SK-N-DZ (cell line): ENCODE measurements around the gene SHROOM3.

ENCODE experiments used
- DNase-seq: peaks from one replicate; pipeline ENCODE4 v3.0.0-alpha.2; 2015; ENCODE audit warnings: low spot score

SHROOM3 gene

GRCh38 chr4:76494243-76494642 is 59.2 kb downstream of the SHROOM3 start:
- DNase-seq: no peak

GRCh38 chr4:76494871-76495590 is 60.0 kb downstream of the SHROOM3 start:
- no peak for DNase-seq

- no peak for DNase-seq
Observed at GRCh38 chr4:76498550-76498949, 63.5 kb downstream of the SHROOM3 start.

- DNase-seq: no peak
Observed at GRCh38 chr4:76499461-76499860, 64.4 kb downstream of the SHROOM3 start.

- DNase-seq: no peak
Observed at GRCh38 chr4:76502886-76503285, 67.9 kb downstream of the SHROOM3 start.

- peak; percentile 38 for DNase-seq
Observed at GRCh38 chr4:76504613-76505465, 69.8 kb downstream of the SHROOM3 start.

- DNase-seq: no peak
Observed at GRCh38 chr4:76511947-76512346, 76.9 kb downstream of the SHROOM3 start.

GRCh38 chr4:76513482-76513881 is 78.5 kb downstream of the SHROOM3 start:
- no peak for DNase-seq

- no peak for DNase-seq
Observed at GRCh38 chr4:76514087-76514486, 79.1 kb downstream of the SHROOM3 start.

- DNase-seq: no peak
Observed at GRCh38 chr4:76515975-76516843, 81.2 kb downstream of the SHROOM3 start.

- no peak for DNase-seq
Observed at GRCh38 chr4:76518241-76518640, 83.2 kb downstream of the SHROOM3 start.

GRCh38 chr4:76523593-76523992 is 88.6 kb downstream of the SHROOM3 start:
- no peak for DNase-seq

GRCh38 chr4:76525751-76526150 is 90.7 kb downstream of the SHROOM3 start:
- DNase-seq: no peak

- DNase-seq: no peak
Observed at GRCh38 chr4:76526585-76526990, 91.6 kb downstream of the SHROOM3 start.

GRCh38 chr4:76527666-76528065 is 92.6 kb downstream of the SHROOM3 start:
- no peak for DNase-seq

GRCh38 chr4:76531597-76531996 is 96.6 kb downstream of the SHROOM3 start:
- DNase-seq: no peak

- DNase-seq: no peak
Observed at GRCh38 chr4:76532805-76533204, 97.8 kb downstream of the SHROOM3 start.

GRCh38 chr4:76533314-76533713 is 98.3 kb downstream of the SHROOM3 start:
- no peak for DNase-seq

- no peak for DNase-seq
Observed at GRCh38 chr4:76535603-76536372, 100.8 kb downstream of the SHROOM3 start.

- no peak for DNase-seq
Observed at GRCh38 chr4:76536373-76536689, 101.3 kb downstream of the SHROOM3 start.

- DNase-seq: no peak
Observed at GRCh38 chr4:76538296-76538695, 103.3 kb downstream of the SHROOM3 start.
